Aortic smooth muscle cell (primary cell): ENCODE data around the gene ARAP3. TPM values are rescaled to one million over a fixed set of nuclear protein-coding genes. Genes with fewer than 3 reads are reported as not detected.

Experiments
- total RNA-seq: library from RNA; depleted of rRNA; stranded (reverse); fragments of >200 nt; gene quantifications from 2 replicates; pipeline ENCODE4 v1.2.3, GENCODE V29; 2014

ARAP3 gene, protein sequence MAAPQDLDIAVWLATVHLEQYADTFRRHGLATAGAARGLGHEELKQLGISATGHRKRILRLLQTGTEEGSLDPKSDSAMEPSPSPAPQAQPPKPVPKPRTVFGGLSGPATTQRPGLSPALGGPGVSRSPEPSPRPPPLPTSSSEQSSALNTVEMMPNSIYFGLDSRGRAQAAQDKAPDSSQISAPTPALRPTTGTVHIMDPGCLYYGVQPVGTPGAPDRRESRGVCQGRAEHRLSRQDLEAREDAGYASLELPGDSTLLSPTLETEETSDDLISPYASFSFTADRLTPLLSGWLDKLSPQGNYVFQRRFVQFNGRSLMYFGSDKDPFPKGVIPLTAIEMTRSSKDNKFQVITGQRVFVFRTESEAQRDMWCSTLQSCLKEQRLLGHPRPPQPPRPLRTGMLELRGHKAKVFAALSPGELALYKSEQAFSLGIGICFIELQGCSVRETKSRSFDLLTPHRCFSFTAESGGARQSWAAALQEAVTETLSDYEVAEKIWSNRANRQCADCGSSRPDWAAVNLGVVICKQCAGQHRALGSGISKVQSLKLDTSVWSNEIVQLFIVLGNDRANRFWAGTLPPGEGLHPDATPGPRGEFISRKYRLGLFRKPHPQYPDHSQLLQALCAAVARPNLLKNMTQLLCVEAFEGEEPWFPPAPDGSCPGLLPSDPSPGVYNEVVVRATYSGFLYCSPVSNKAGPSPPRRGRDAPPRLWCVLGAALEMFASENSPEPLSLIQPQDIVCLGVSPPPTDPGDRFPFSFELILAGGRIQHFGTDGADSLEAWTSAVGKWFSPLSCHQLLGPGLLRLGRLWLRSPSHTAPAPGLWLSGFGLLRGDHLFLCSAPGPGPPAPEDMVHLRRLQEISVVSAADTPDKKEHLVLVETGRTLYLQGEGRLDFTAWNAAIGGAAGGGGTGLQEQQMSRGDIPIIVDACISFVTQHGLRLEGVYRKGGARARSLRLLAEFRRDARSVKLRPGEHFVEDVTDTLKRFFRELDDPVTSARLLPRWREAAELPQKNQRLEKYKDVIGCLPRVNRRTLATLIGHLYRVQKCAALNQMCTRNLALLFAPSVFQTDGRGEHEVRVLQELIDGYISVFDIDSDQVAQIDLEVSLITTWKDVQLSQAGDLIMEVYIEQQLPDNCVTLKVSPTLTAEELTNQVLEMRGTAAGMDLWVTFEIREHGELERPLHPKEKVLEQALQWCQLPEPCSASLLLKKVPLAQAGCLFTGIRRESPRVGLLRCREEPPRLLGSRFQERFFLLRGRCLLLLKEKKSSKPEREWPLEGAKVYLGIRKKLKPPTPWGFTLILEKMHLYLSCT (N-terminal part only)
- 3.0 and 3.9 TPM in 2 replicates for total RNA-seq

DNA sequence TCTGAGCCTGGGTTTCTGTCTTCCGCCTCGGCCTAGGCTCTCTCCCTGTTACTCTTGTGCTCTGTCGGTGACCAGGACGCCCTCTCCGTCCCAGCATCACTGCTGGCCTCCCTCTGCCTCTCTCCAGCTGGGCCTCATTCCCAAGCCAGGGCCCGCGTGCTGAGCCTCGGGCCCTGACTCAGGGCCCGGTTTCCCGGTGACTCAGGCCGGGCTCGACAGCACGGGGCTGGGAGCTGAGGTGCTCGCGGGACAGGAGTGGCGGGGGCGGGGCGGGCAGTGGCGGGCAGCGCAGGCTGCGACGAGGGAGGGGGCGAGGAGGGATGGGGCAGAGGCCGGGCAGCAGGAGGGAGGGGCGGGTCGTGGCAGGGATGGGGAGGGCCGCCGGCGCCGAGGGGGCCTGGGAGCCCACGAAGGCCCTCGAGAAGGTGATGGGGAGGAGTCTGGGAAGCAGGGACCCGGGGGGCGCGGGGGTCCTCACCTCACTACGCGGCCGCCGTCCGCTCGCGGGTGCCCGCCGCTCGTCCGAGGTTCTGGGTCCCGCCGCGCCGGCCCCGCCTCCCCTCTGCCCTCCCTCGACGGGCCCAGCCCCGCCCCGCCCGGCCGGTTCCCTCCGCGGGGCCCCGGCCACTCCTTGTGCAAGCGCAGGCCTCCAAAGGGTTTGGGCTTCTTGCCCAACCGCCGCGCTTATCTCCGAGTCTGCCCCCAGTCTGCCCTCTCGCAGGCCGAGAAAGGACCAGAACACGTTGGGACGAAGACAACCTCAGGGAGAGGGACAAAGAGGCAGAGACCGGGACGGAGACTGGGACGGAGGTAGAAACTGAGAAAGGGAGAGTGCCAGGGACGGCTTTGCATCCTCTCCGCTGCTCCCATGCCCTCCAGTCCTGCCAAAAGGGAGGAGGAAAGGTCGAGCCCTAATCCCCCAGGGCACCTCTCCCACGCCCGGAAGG lies at the start of gene ARAP3:
Gene ARAP3, minus strand, starts transcription at position 536 of the 947 bp plus-strand sequence. CDS start 1,744 bp downstream, outside the sequence.

DNA sequence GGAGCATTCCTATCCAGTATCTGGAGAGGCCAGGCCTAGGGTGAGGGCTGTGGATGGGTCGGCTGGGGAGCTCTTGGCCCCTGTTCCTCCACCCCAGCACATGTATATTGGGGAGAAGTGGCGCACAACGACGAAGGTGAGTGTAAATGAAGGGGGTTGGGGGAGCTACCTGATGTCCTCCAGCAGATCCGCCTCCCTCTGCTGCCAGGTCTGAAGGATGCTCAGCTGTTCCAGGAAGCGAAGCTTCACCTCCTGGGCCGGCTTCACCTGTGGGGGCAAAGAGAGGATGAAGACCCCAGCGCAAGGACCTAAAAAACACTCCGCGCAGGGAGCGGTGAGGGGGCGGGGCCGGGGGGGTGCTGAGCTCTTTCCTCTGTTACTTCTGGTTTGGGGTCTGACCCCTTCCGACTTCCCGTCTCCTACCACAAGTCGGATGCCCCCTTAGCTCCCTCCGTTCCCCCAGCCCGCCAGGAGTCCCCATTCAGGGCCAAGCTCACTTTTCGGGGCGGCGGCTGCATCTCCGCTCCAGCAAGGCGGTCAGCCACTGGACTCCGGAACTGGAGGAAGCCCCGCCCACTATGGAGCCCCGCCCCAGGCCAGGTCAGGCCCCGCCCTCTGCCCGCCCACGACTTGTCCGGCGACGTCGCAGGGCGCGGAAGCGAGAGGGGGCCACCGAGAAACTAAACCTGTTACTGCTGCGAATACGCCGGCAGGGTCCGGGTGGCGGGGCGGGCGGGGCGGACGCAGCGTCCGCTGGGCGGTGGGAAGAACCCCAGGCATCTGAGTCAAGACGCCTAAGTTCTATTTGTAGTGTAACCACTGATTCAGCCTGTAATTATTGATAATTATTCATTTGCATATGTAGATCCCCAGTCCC lies 30.9 kb downstream of the ARAP3 start, which contains the start of gene FCHSD1:
Gene FCHSD1, minus strand, starts transcription at position 568 of the 877 bp plus-strand sequence. Its CDS starts 50 bp downstream, at position 518.

DNA sequence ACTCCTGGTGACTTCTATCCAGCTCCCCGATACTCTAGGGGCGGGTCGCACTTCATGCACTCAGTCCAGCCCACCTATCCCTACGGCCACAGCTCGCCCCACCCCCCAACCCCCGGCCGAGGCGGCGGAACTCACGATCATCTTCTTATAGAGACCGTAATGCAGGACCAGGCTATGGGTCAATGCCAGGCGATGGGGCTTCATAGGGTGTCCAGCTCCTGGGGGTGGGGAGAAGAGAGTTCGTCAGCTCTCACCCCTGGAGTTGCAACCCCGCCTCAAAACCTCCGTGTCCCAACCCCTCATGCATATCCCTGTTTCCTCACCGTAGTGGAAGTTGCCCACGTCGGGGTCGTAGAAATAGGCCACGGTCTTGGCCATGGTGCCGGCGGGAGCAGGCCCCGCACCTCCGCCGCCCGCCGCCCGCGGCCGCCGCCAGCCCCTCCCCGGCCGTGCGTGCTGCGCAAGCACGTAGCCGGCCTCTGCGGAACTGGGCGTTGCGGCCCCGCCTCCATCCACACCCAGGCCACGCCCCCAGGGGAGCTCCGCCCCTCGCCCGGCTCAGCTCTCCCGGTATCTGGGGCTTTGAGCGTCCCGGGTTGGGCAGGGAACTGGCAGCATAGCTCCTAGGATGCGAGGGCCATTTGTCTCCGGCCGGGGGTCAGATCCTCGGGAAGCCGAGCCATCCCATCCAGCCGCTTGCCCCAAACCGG lies 45.5 kb downstream of the ARAP3 start, which contains the start of the genes HDAC3 and RELL2:
Gene HDAC3, minus strand, starts transcription at position 437 of the 710 bp plus-strand sequence. Its CDS starts 59 bp downstream, at position 378.
Gene RELL2, plus strand, starts transcription at position 585 of the 710 bp plus-strand sequence. CDS start 1,229 bp downstream, outside the sequence.

DNA sequence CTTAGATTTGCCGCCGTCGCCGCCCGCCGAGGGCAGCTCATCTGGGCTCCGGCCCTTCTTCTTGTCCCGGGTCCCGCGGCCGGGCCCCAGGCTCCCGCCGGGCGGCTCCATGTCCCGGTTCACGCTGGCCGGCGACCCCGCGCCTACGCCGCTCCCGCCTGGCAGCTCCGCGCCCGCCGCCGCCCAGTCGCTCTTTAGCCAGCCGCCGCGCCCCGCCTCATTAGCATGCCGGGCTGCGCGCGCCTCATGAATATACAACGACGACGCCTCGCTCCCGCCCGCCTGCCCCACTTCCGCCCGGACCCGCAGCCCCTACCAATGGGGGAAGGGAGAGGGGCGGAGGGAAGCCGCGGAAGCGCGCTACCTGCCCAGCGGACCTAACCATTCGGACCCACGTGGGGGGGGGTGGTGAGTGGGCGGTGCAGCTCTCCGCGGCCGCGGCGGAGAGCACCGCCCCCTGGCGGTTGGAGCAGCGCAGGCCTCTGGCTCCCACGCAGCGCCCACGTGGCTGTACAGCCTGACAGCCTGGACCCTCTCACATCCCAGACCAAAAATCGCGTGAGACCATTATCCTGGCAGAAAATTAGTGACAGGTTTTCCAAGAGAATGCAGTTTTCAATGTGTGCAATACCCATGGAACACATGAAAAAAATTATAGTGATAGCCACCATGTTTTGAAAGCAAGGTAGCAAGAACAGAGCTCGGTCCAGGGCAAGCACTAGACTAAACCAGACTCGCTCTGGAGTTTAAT lies 63.1 kb downstream of the ARAP3 start, which contains the start of gene DIAPH1:
Gene DIAPH1, minus strand, starts transcription at position 197 of the 751 bp plus-strand sequence. Its CDS starts 86 bp downstream, at position 111.

Other genes starting within 250 kb of the ARAP3 start
- gene PCDHGC3, start 206.3 kb downstream of the ARAP3 start, total RNA-seq = 72.0 and 83.4 TPM in 2 replicates
- gene PCDHGC4, start 197.2 kb downstream of the ARAP3 start, total RNA-seq = 2.0 and 3.2 TPM in 2 replicates
- 3.4 and 4.7 TPM in 2 replicates for gene PCDHGC5, start 193.1 kb downstream of the ARAP3 start, total RNA-seq
- gene DIAPH1, start 63.2 kb downstream of the ARAP3 start, total RNA-seq = 35.9 and 44.5 TPM in 2 replicates
- gene HDAC3, start 45.4 kb downstream of the ARAP3 start, total RNA-seq = 52.8 and 60.9 TPM in 2 replicates
- 1.5 TPM in 2 replicates for gene RELL2, start 45.2 kb downstream of the ARAP3 start, total RNA-seq
- gene FCHSD1, start 30.8 kb downstream of the ARAP3 start, total RNA-seq = 21.0 and 25.1 TPM in 2 replicates
- 5.7 and 7.0 TPM in 2 replicates for gene PCDH1, start 196.2 kb upstream of the ARAP3 start, total RNA-seq
- 37.4 and 47.0 TPM in 2 replicates for gene DELE1, start 241.6 kb upstream of the ARAP3 start, total RNA-seq